ENCODE results near the gene FAM114A1.
"Not testable (repeated sequence)": the region's sequence is repeated elsewhere in the genome, so short reads cannot be mapped to it uniquely, and the experiment has no call there.

The FAM114A1 gene

DNA sequence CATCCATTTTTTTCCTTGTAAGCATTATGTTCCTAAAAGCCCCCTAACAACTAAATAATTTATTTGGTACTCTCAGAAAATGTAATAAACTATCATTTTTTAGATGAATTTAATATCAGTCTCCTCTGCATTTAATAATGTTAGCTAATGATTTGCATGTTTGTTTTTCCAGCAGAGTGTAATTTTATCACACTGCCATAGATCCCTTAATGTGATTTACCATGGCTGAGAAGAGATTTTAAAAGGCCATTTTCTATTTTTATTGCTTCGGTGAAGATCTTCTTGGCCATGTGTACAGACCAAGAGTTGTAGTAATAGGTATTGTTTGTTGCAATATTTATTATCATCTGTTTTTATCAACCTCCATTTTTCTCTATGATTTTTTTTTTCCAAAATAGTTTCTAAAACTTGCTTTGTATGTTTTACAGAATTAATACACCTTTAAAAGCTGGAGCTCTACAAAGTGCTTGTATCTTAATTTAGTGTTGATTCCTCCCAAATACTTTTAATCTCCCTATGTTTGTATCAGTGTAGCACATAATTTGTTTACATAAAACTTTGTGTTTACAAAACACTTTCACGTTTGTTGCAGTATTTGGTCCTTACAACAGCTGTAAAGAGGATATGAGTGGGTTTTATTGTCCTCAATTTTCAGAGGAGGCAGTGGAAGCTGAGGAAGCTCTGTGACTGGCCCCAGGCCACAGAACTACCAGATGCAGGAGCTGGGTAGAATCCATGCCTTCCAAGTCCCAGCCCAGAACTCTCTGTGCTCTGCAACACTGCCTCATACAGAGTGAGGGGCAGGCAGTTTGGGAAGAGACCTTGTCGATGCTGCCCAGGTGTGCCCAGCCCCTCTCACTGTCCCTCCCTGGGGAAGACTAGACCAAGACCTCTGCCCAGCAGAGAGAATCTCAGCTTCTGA is 58.1 kb downstream of the FAM114A1 start:
- no peaks in the 10 kb centered on the region for H3K4me1 ChIP-seq (ENCODE audit: control insufficient read depth, insufficient read depth, low read length)
- no peaks in the 10 kb centered on the region for H3K9me3 ChIP-seq (replicated peaks; ENCODE audit: low read length)
- H3K9ac ChIP-seq (ENCODE audit: low read depth, low read length), result no peak overlapping the region
- no peaks in the 10 kb centered on the region for H3K27me3 ChIP-seq (ENCODE audit: control insufficient read depth, insufficient read depth, low read length)
- no peak overlapping the region for H3K4me2 ChIP-seq (ENCODE audit: low read length)
- no peak overlapping the region for H3K4me3 ChIP-seq (ENCODE audit: low read length)
- peaks cover 85% of the 10 kb centered on the region for H3K36me3 ChIP-seq (ENCODE audit: insufficient read depth, low read length)

- peaks cover 87% of the 10 kb centered on the region for H3K36me3 ChIP-seq (ENCODE audit: insufficient read depth, low read length)
- no peak overlapping the region for H3K4me3 ChIP-seq (ENCODE audit: low read length)
- H3K27me3 ChIP-seq (ENCODE audit: control insufficient read depth, insufficient read depth, low read length), result no peaks in the 10 kb centered on the region
- H3K4me2 ChIP-seq (ENCODE audit: low read length), result no peak overlapping the region
- H3K9ac ChIP-seq (ENCODE audit: low read depth, low read length), result no peak overlapping the region
- no peaks in the 10 kb centered on the region for H3K4me1 ChIP-seq (ENCODE audit: control insufficient read depth, insufficient read depth, low read length)
- H3K9me3 ChIP-seq (replicated peaks; ENCODE audit: low read length), result no peaks in the 10 kb centered on the region
Observed at GRCh38 chr4:38926896-38927295, 59.3 kb downstream of the FAM114A1 start.

DNA sequence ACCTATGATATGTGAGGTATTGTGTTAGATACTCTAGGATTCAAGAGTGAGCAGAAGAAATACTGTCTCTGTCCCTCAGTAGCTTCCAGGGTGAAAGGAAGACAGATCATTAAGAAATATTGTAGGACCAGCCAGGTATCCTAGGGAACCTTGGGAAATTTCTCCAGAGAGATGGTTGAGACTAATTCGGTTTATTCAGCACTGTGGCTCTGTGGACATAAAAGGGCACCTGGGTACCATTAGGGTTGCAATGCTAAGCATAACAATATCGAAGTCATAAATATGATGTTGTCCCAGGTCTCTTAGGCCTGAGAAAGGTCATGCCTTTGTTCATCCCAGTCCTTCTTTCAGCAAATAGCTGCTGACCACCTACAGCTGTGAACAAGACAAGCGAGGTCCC is 61.0 kb downstream of the FAM114A1 start:
- no peaks in the 10 kb centered on the region for H3K27me3 ChIP-seq (ENCODE audit: control insufficient read depth, insufficient read depth, low read length)
- no peak overlapping the region for H3K4me2 ChIP-seq (ENCODE audit: low read length)
- no peak overlapping the region for H3K4me3 ChIP-seq (ENCODE audit: low read length)
- peaks cover 88% of the 10 kb centered on the region for H3K36me3 ChIP-seq (ENCODE audit: insufficient read depth, low read length)
- no peaks in the 10 kb centered on the region for H3K9me3 ChIP-seq (replicated peaks; ENCODE audit: low read length)
- no peak overlapping the region for H3K9ac ChIP-seq (ENCODE audit: low read depth, low read length)
- H3K4me1 ChIP-seq (ENCODE audit: control insufficient read depth, insufficient read depth, low read length), result no peaks in the 10 kb centered on the region

DNA sequence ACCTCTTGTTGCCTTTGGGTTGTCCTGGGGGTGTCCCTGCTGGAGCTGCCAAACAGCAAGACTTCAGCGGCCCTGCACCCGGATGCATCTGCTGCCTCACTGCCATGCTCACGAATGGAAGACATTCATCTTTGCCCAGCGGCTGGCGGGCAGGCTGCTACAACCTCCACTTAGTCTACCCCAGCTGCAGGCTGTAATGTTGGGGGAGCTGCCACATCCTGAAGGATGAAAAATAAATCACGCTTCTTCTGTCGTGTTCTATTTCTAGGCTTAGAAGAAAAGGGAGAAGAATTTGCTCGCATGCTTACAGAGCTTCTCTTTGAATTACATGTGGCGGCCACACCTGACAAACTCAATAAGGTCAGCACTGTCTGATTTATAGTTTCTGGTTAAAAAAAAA is 61.4 kb downstream of the FAM114A1 start:
- H3K9me3 ChIP-seq (replicated peaks; ENCODE audit: low read length), result no peaks in the 10 kb centered on the region
- no peak overlapping the region for H3K4me2 ChIP-seq (ENCODE audit: low read length)
- H3K27me3 ChIP-seq (ENCODE audit: control insufficient read depth, insufficient read depth, low read length), result no peaks in the 10 kb centered on the region
- H3K4me3 ChIP-seq (ENCODE audit: low read length), result no peak overlapping the region
- no peak overlapping the region for H3K9ac ChIP-seq (ENCODE audit: low read depth, low read length)
- H3K4me1 ChIP-seq (ENCODE audit: control insufficient read depth, insufficient read depth, low read length), result no peaks in the 10 kb centered on the region
- H3K36me3 ChIP-seq (ENCODE audit: insufficient read depth, low read length), result peaks cover 88% of the 10 kb centered on the region

DNA sequence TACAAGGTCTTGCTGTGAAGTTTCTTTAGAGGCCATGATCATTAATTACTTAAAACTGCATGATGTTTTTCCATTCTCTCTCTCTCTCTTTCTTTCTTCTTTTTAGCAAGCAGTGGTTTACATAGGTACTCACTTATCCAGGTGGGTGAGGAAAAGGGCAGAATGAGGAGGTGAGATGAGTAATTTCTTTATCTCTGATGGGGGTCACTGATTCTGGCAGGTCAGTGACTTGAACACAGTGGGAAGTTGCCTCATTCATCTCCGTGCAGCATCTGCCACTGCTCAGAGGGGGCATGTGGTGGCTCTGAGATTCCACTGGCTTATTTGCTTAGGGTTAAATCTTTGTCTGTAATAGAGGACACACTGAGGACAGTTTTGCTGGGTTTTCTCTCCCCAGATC is 62.6 kb downstream of the FAM114A1 start:
- H3K27me3 ChIP-seq (ENCODE audit: control insufficient read depth, insufficient read depth, low read length), result no peaks in the 10 kb centered on the region
- H3K4me3 ChIP-seq (ENCODE audit: low read length), result no peak overlapping the region
- peaks cover 84% of the 10 kb centered on the region for H3K36me3 ChIP-seq (ENCODE audit: insufficient read depth, low read length)
- H3K9me3 ChIP-seq (replicated peaks; ENCODE audit: low read length), result no peaks in the 10 kb centered on the region
- H3K4me2 ChIP-seq (ENCODE audit: low read length), result no peak overlapping the region
- no peaks in the 10 kb centered on the region for H3K4me1 ChIP-seq (ENCODE audit: control insufficient read depth, insufficient read depth, low read length)
- H3K9ac ChIP-seq (ENCODE audit: low read depth, low read length), result no peak overlapping the region

DNA sequence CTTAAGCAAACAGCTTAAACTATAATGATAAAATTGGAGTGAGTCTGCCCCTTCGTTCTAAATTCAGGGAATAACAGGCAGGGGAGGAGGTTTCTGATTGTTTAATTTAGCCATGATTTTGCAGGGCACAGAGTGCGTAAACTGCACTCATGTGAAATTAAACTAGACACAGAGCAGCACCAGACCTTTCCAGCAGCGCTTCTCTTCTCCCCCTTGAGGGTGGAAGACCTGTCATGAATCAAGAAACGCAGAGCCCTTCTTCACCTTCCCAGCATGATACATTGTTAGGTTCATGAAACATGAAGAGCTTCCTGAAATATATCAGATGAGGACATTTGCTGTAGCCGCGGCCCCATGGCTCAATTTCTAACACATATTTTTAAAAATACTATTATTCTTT is 63.1 kb downstream of the FAM114A1 start:
- Histone ChIP-seq H3K4me1 (ENCODE audit: control insufficient read depth, insufficient read depth, low read length) (no peaks in the 10 kb centered on the region), H3K4me2 (ENCODE audit: low read length) (no peak overlapping the region), H3K9ac (ENCODE audit: low read depth, low read length) (no peak overlapping the region), H3K4me3 (ENCODE audit: low read length) (no peak overlapping the region), H3K9me3 (replicated peaks; ENCODE audit: low read length) (no peaks in the 10 kb centered on the region), H3K36me3 (ENCODE audit: insufficient read depth, low read length) (peaks cover 85% of the 10 kb centered on the region), H3K27me3 (ENCODE audit: control insufficient read depth, insufficient read depth, low read length) (no peaks in the 10 kb centered on the region)

DNA sequence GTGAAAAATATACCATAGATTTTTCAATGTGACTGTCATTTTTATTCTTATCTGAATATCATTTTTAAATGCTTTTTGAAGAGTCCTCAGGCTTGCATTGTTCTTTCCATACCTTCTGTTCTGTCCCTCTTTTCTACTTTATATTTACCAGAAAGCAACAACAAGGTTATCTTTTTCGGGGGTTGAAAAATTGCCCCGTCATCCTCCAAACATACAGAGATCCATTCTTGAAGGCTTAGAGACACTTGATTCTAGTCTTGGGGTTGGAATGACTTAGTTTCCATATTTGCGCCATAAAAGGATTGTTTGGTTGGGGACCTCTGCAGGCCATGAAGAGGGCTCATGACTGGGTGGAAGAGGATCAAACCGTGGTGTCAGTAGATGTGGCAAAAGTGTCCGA is 63.5 kb downstream of the FAM114A1 start:
- no peaks in the 10 kb centered on the region for H3K9me3 ChIP-seq (replicated peaks; ENCODE audit: low read length)
- no peaks in the 10 kb centered on the region for H3K4me1 ChIP-seq (ENCODE audit: control insufficient read depth, insufficient read depth, low read length)
- H3K4me2 ChIP-seq (ENCODE audit: low read length), result no peak overlapping the region
- H3K27me3 ChIP-seq (ENCODE audit: control insufficient read depth, insufficient read depth, low read length), result no peaks in the 10 kb centered on the region
- no peak overlapping the region for H3K4me3 ChIP-seq (ENCODE audit: low read length)
- H3K36me3 ChIP-seq (ENCODE audit: insufficient read depth, low read length), result peaks cover 84% of the 10 kb centered on the region
- no peak overlapping the region for H3K9ac ChIP-seq (ENCODE audit: low read depth, low read length)

GRCh38 chr4:38935391-38936073 is 67.9 kb downstream of the FAM114A1 start:
- H3K4me3 ChIP-seq (ENCODE audit: low read length), result no peak overlapping the region
- no peaks in the 10 kb centered on the region for H3K4me1 ChIP-seq (ENCODE audit: control insufficient read depth, insufficient read depth, low read length)
- no peaks in the 10 kb centered on the region for H3K9me3 ChIP-seq (replicated peaks; ENCODE audit: low read length)
- no peak overlapping the region for H3K9ac ChIP-seq (ENCODE audit: low read depth, low read length)
- no peaks in the 10 kb centered on the region for H3K27me3 ChIP-seq (ENCODE audit: control insufficient read depth, insufficient read depth, low read length)
- no peak overlapping the region for H3K4me2 ChIP-seq (ENCODE audit: low read length)
- peaks cover 79% of the 10 kb centered on the region for H3K36me3 ChIP-seq (ENCODE audit: insufficient read depth, low read length)

DNA sequence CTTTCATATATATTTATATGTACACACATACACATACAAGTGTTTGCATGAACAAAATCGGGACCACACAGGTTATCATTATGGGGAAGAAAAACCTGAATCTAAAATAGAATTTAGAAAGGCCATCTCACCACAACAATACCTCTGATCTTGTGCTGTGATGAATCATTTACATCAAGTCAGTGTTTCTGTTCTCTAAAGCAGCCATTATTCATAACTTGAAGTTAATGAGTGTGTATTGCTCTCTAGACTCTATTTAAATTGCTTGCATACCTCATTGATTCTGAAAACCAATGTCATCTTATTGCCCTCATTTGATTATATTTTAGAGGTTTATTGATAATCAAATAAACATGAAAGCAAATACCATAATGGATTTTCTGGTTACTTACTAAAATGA is 71.6 kb downstream of the FAM114A1 start:
- Histone ChIP-seq H3K36me3 (ENCODE audit: insufficient read depth, low read length) (peaks cover 67% of the 10 kb centered on the region), H3K9me3 (replicated peaks; ENCODE audit: low read length) (no peaks in the 10 kb centered on the region), H3K4me3 (ENCODE audit: low read length) (no peak overlapping the region), H3K27me3 (ENCODE audit: control insufficient read depth, insufficient read depth, low read length) (no peaks in the 10 kb centered on the region), H3K4me1 (ENCODE audit: control insufficient read depth, insufficient read depth, low read length) (peaks cover 21% of the 10 kb centered on the region), H3K4me2 (ENCODE audit: low read length) (no peak overlapping the region), H3K9ac (ENCODE audit: low read depth, low read length) (no peak overlapping the region)

DNA sequence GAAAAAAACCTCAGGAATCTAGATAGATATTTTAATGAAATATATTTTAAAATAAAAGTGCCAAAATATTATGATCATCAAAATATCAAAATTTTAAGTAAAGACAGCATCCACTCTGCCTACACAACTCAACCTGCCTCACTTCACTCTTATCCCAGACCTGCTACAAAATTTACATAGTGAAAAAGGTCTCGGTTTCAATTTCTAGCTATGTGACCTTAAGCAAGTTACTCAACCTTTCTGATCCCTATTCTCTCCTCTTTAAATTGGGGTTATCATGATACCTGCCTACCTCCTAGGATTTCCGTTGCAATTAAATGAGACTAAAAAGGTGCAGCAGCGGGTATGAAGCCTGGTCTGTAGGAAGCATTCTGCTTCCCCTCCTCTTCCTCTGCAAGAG is 72.9 kb downstream of the FAM114A1 start:
- no peak overlapping the region for H3K9ac ChIP-seq (ENCODE audit: low read depth, low read length)
- no peak overlapping the region for H3K4me3 ChIP-seq (ENCODE audit: low read length)
- no peak overlapping the region for H3K4me2 ChIP-seq (ENCODE audit: low read length)
- H3K9me3 ChIP-seq (replicated peaks; ENCODE audit: low read length), result no peaks in the 10 kb centered on the region
- peaks cover 70% of the 10 kb centered on the region for H3K36me3 ChIP-seq (ENCODE audit: insufficient read depth, low read length)
- peaks cover 21% of the 10 kb centered on the region for H3K4me1 ChIP-seq (ENCODE audit: control insufficient read depth, insufficient read depth, low read length)
- H3K27me3 ChIP-seq (ENCODE audit: control insufficient read depth, insufficient read depth, low read length), result no peaks in the 10 kb centered on the region

- H3K4me3 ChIP-seq (ENCODE audit: low read length); H3K4me2 ChIP-seq (ENCODE audit: low read length); H3K9ac ChIP-seq (ENCODE audit: low read depth, low read length); H3K9me3 ChIP-seq (replicated peaks; ENCODE audit: low read length); H3K27me3 ChIP-seq (ENCODE audit: control insufficient read depth, insufficient read depth, low read length): not testable (repeated sequence)
- peaks cover 21% of the 10 kb centered on the region for H3K4me1 ChIP-seq (ENCODE audit: control insufficient read depth, insufficient read depth, low read length)
- H3K36me3 ChIP-seq (ENCODE audit: insufficient read depth, low read length), result peaks cover 65% of the 10 kb centered on the region
Observed at GRCh38 chr4:38941906-38942305, 74.3 kb downstream of the FAM114A1 start.

GRCh38 chr4:38943343-38943742 is 75.7 kb downstream of the FAM114A1 start:
- Histone ChIP-seq H3K4me3 (ENCODE audit: low read length) (no peak overlapping the region), H3K9ac (ENCODE audit: low read depth, low read length) (no peak overlapping the region), H3K4me2 (ENCODE audit: low read length) (no peak overlapping the region), H3K36me3 (ENCODE audit: insufficient read depth, low read length) (peaks cover 52% of the 10 kb centered on the region), H3K9me3 (replicated peaks; ENCODE audit: low read length) (no peaks in the 10 kb centered on the region), H3K4me1 (ENCODE audit: control insufficient read depth, insufficient read depth, low read length) (peaks cover 25% of the 10 kb centered on the region), H3K27me3 (ENCODE audit: control insufficient read depth, insufficient read depth, low read length) (no peaks in the 10 kb centered on the region)

Measured in skeletal muscle satellite cell (primary cell).